ENCODE measurements around the gene KIFC3.

DNA sequence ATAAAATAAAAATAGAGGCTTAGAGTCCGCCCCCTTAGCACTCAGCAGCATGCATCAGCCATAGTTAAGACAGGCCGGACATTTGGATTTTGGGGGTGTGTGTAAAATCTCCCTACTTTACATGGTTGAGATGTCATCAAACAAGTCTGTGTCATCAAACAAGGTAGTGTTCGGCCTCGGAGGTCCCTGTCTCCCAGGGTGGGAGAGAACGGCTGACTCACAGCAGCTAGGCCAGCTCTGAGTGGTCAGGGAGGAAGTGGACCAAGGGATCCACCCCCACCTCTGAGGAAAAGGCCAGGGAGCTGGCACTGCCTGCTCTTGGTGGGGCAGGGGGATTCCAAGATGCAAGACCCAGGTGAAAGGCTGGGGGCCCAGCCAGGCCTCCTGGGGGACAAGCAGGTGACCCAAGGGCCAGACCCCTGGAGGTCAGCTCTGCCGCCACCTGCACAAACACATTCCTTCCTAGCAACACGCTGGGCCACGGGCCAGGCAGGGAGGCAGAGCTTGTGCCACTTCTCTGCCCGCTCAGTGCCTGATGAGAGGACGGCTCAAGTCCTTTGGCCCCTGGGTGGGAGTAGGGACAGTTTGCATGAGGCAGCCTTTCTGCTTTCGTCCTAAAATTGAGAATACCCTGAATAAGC is 28.5 kb downstream of the KIFC3 start:
- TF ChIP-seq, protein P1, sequence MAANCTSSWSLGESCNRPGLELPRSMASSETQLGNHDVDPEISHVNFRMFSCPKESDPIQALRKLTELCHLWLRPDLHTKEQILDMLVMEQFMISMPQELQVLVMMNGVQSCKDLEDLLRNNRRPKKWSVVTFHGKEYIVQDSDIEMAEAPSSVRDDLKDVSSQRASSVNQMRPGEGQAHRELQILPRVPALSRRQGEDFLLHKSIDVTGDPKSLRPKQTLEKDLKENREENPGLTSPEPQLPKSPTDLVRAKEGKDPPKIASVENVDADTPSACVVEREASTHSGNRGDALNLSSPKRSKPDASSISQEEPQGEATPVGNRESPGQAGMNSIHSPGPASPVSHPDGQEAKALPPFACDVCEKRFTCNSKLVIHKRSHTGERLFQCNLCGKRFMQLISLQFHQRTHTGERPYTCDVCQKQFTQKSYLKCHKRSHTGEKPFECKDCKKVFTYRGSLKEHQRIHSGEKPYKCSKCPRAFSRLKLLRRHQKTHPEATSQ (tag by site-specific recombination; IDR thresholded peaks at IDR 0.05): no peak
- TF ChIP-seq, protein P2, sequence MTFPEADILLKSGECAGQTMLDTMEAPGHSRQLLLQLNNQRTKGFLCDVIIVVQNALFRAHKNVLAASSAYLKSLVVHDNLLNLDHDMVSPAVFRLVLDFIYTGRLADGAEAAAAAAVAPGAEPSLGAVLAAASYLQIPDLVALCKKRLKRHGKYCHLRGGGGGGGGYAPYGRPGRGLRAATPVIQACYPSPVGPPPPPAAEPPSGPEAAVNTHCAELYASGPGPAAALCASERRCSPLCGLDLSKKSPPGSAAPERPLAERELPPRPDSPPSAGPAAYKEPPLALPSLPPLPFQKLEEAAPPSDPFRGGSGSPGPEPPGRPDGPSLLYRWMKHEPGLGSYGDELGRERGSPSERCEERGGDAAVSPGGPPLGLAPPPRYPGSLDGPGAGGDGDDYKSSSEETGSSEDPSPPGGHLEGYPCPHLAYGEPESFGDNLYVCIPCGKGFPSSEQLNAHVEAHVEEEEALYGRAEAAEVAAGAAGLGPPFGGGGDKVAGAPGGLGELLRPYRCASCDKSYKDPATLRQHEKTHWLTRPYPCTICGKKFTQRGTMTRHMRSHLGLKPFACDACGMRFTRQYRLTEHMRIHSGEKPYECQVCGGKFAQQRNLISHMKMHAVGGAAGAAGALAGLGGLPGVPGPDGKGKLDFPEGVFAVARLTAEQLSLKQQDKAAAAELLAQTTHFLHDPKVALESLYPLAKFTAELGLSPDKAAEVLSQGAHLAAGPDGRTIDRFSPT (tag by site-specific recombination; IDR thresholded peaks at IDR 0.05): no peak
- TF ChIP-seq, protein P3, sequence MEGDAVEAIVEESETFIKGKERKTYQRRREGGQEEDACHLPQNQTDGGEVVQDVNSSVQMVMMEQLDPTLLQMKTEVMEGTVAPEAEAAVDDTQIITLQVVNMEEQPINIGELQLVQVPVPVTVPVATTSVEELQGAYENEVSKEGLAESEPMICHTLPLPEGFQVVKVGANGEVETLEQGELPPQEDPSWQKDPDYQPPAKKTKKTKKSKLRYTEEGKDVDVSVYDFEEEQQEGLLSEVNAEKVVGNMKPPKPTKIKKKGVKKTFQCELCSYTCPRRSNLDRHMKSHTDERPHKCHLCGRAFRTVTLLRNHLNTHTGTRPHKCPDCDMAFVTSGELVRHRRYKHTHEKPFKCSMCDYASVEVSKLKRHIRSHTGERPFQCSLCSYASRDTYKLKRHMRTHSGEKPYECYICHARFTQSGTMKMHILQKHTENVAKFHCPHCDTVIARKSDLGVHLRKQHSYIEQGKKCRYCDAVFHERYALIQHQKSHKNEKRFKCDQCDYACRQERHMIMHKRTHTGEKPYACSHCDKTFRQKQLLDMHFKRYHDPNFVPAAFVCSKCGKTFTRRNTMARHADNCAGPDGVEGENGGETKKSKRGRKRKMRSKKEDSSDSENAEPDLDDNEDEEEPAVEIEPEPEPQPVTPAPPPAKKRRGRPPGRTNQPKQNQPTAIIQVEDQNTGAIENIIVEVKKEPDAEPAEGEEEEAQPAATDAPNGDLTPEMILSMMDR (tag by site-specific recombination; IDR thresholded peaks at IDR 0.05): no peak
- no peak for TF ChIP-seq ZNF621 (tag by site-specific recombination; IDR thresholded peaks at IDR 0.05)
- TF ChIP-seq ZNF350 (tag by site-specific recombination; IDR thresholded peaks at IDR 0.05): no peak
- no peak for TF ChIP-seq ZNF146 (tag by site-specific recombination; IDR thresholded peaks at IDR 0.05)
- TF ChIP-seq ZBTB7A (tag by site-specific recombination; IDR thresholded peaks at IDR 0.05; ENCODE audit: low read depth): no peak
- TF ChIP-seq KLF9 (tag by site-specific recombination; IDR thresholded peaks at IDR 0.05; ENCODE audit: low read depth): no peak
- no peak for TF ChIP-seq ZNF792 (tag by site-specific recombination; IDR thresholded peaks at IDR 0.05)
- TF ChIP-seq, protein P4, sequence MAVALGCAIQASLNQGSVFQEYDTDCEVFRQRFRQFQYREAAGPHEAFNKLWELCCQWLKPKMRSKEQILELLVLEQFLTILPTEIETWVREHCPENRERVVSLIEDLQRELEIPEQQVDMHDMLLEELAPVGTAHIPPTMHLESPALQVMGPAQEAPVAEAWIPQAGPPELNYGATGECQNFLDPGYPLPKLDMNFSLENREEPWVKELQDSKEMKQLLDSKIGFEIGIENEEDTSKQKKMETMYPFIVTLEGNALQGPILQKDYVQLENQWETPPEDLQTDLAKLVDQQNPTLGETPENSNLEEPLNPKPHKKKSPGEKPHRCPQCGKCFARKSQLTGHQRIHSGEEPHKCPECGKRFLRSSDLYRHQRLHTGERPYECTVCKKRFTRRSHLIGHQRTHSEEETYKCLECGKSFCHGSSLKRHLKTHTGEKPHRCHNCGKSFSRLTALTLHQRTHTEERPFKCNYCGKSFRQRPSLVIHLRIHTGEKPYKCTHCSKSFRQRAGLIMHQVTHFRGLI (tag by site-specific recombination; IDR thresholded peaks at IDR 0.05): no peak
- TF ChIP-seq ZNF114 (tag by site-specific recombination; IDR thresholded peaks at IDR 0.05): no peak
- no peak for TF ChIP-seq BCL11A (tag by site-specific recombination; IDR thresholded peaks at IDR 0.05; ENCODE audit: low read depth)
